GM19455 (cell line): ENCODE results near the gene UXS1.

Experiments used
- ATAC-seq: cut with Tn5 transposase; IDR thresholded peaks from one replicate; pipeline ENCODE4 v1.9.1; 2021; ENCODE audit not compliant: unreplicated experiment

Gene UXS1

DNA sequence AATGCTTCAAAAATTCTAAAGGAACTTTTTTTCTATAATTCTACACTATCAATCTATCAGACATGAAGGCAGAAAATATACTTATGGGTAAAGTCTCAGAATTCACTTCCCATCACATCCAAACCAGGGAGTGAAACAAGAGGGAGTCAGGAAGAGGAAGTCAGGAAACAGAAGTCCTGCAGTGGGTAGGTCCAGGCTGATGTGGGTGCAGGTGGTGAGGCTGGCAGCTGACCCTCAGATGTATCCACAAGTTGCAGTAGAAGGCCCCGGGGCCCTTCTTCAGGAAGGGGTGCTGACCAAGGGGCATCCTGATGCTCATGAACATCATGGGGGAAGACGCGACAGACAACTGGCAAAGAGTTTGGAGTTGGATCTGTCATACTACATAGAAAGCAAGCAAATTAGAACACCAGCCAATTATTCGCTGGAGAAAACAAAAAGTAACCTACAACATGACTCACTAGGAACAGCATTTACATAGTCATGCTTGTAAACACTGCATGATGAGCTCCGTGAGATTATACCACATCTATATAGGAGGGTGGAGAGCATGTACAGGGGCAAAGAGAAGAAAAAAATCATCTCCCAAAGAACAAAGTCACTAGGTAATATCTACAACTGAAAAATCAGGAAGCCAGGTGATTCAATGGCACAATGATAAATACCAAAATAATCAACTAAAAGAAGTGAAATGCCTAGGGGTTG lies 4.2 kb downstream of the UXS1 start:
- no peak for ATAC-seq

DNA sequence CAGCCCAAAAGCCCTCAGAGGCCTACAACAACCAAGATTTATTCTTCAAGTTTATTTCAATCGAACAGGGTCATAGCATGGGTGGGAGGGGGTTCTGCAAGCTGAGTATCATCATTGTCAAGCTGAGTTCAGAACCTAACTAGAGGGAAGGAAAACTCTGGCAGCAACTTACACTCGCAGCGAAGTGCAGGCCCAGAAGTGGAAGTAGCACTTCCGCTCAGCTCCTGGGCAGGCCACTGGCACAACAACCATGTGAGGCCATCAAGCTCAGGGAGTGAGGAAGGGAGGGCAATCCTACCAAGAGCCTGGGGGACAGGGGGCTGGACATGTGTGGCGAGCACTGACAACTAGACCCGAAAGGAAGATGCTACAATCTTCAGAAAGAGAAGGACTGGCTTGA lies 4.8 kb downstream of the UXS1 start:
- ATAC-seq = no peak

DNA sequence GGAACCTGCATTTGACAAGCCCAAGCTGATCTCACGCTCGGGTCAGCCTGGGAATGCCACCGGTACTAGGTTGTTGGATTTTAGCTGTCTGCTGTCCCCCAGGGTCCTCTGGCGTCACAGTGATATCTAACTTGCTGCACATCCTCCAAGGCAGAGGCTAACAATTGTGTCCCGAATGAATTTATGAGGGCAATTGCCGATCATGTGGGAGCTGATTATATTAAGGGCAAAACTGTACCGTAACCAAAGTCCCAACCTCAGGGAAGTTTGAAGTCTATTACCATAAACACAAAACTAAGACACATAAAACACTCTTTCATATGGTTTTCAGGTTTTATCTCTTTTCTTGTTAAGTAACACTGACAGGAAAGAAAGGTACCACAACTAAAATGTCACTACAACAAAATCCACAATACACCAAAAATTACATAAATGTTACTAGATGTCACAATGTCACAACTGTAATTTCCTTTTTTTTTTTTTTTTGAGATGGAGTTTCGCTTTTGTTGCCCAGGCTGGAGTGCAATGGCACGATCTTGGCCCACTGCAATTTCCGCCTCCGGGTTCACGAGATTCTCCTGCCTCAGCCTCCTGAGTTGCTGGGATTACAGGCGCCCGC lies 6.7 kb downstream of the UXS1 start:
- no peak for ATAC-seq

DNA sequence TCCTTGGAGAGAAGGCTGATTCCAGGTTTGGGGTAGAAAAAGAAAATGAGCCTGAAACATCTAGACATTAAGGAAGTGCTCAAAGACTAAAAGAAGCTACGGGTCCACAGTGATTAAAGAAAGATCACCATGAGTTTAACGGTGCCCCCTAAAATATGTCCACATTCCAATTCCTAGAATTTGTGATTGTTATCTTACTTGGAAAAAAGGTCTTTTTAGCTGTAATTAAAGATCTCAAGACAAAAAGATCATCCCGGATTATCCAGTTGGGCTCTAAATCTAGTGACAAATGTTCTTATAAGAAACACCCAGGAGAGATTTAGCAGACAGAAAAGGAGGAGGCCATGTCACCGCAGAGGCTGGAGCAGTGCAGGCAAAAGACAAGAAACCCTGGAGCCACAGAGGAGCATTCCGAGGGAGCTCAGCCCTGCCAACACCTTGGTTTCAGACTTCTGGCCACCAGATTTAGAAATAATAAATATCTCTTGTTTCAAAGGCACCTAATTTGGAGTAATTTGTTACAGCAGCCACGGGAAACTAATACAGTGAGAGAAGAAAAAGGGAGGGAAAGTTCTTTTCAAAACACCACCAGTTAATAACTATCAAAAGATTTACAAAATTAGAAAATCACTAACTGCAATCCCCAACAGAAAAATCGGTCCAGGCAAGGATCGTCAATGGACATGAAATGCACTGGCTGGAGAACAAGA lies 8.5 kb downstream of the UXS1 start:
- no peak for ATAC-seq

- ATAC-seq = no peak
Measured at GRCh38 chr2:106184857-106185256, 9.2 kb downstream of the UXS1 start.

DNA sequence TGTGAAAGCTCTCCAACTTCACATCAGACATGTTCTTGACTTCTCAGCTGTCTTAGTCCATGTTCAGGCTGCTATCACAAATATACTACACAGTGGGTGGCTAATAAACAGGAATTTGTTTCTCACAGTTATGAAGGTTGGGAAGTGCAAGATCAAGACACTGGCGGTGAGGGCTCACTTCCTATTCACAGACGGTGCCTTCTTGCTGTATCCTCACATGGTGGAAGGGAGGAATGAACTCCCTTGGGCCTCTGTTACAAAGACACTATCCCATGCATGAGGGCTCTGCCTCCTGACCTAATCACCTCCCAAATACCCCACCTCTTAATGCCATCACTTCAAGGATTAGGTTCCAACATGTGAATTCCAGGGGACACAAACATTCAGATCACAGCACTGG lies 9.7 kb downstream of the UXS1 start:
- no peak for ATAC-seq

- ATAC-seq = no peak
Measured at GRCh38 chr2:106183101-106183696, 10.9 kb downstream of the UXS1 start.

DNA sequence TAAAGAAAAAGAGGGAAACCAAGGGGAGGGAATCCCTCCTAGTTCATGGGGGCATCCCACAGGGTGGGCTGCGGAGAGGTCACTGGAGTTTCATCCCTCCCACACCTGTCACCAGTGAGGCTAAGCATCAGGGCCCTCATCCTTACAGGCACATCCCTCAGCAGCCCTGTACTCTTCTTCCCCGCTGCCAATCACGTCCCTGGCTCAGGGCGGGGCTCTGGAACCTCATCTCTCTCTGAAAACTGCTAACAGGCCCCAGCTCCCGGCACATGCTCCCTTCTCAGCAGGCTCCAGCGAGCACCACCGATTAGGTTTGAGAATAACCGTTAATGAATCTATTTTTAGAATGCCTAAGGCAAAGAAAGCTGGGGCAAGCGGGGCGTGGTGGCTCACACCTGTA lies 13.0 kb downstream of the UXS1 start:
- no peak for ATAC-seq

DNA sequence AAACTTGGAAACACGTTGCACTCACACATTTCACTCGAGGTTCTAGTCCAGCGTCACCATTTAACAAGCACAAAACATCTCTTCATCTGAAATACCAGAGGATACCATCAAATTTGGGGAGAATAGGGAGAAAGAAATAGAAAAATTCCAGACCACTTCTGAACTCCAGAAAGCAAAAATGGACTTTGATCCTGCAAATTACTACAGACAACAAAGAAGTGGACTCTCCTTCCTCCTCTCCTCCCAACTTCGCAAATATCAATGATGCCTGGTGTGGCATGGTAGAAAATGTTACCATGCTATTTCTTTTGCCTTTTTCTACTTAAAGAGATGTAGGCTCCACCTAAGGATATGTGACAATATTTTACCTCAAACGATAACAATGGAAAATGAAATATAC lies 13.5 kb downstream of the UXS1 start:
- ATAC-seq = no peak

- no peak for ATAC-seq
Measured at GRCh38 chr2:106178716-106179115, 15.4 kb downstream of the UXS1 start.

GRCh38 chr2:106177581-106177980 lies 16.5 kb downstream of the UXS1 start:
- ATAC-seq = no peak

DNA sequence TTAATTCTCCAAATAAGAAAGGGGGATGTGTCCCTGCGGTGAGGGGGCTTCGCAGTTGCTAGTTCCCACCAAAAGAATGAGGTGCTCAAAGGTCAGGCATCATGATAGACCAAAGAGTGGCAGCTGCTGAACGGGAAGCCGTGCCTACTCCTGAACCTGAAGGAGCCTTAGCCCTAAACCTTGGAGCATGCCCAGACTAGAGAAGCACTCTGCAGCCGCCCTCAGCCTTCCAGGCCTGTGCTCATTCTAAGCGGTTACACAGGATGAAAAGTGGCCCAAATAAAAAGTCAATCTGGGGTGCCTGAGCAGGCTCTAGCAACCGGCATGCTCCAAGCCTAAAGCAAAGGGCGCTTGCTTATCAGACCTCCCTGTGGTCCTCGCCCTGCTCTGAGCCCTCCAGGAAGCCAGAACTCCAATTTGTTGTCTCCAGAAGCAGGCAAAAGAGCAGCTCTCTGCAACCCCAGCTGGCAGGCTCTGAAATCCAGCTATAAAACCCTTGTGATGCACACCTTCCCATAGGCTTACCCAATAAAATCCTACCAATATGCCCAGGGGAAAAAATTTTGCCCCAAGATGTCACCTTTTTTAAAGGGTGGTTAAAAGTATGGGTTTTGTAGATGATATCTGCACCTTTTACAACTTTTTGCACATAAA lies 17.5 kb downstream of the UXS1 start:
- ATAC-seq = no peak

GRCh38 chr2:106175086-106175850 lies 18.8 kb downstream of the UXS1 start:
- ATAC-seq = no peak

- ATAC-seq = no peak
Measured at GRCh38 chr2:106174056-106174455, 20.0 kb downstream of the UXS1 start.

- no peak for ATAC-seq
Measured at GRCh38 chr2:106172649-106173048, 21.5 kb downstream of the UXS1 start.

GRCh38 chr2:106168657-106169056 lies 25.4 kb downstream of the UXS1 start:
- ATAC-seq = no peak

DNA sequence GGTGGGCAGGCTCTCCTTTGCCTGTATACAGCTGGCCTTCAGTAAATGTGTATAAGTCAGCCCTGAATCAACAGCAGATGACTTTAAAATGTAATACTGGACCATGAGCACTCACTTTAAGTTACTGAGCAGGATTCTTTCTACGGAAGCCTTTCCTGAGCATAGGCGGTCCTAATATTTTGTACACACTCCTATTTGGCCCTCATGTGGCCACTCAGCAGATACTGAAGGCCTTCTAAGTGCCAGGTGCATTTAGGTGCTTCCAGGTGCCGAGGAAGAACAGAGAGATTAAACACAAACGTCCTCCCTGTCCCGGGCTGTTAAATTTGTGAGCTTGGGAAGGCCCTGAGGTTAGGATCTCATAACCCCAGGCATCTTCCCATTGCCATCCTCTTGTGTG lies 27.0 kb downstream of the UXS1 start:
- no peak for ATAC-seq

GRCh38 chr2:106165561-106165960 lies 28.5 kb downstream of the UXS1 start:
- no peak for ATAC-seq

DNA sequence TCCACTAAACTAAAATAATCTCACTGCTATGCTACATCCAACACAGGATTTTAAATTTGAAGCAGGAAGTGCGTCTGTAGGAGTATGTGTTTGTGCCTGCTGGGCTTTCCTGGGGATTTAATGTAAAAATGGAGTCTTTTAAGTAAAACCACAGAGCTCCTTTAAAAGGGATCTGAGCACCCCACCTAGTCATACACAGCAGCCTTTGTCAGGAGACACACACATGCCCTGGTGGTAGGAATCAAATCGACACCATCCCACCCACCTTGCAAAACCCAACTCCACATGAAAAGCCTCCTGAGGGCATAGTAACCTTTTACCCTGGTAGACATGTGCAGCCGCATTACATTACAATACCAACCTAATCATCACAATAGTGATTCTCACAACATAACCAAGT lies 29.1 kb downstream of the UXS1 start:
- ATAC-seq = no peak

DNA sequence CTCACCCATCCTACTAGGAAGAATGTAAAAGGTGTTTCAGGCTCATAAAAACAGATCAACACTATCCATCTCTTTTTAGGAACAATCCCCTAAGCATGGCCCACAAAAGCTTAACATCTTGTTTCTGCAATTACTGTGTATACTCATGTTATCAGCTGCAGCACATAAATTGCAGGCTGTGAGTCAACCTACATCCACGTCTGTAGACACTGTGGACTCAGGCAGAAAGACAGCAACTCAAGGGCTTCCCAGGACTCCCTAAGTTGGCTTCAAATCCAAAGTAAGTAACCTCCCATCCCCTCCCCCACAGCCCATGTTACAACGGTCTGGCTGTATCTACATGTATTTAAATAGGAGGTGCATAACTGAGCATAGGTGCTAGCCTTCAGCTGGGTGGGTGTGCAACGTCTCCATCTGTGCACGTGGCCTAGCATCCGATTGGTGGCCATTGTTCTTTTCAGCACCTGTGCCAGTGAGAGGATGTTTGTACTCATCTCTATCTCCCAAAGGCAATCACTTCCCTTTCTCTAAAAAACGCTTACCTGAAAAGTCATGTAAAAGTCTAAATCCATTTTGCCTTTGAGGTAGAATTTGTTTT lies 30.1 kb downstream of the UXS1 start:
- no peak for ATAC-seq
